ENCODE results near the gene DHRS3.
A peak's percentile ranks its signal among the peaks of the same experiment; 100 is the strongest.

DHRS3 gene

DNA sequence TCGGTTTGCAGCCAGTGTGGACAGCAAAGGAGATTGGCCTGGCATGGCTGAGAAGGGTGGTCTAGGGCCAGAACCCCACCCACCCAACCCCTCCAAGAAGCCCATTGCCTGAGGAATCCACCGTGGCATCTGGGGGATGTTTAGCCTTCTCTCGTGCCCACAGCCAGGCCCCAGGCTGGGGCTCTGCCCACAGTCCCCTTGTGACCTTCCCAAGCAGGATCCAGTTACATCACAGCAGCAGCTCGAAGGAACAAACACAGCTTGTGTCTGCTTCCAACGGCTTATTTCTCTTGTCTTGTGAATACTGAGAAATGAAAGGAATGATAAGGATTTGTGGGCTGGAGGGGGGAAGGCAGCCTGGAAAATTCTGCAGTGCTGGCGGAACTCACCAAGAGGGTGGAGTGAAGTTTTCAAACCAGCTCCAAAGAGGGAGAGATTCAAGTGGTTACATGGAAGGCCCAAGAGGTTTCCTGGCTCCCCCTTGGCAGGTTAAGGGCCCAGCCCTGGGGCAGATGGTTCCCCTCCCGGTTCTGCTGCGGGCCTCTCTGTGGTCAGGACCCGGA, 61.6 kb downstream of the DHRS3 start:
- Histone ChIP-seq H3K9ac (ENCODE audit: low read length) (no peak overlapping the region), H3K36me3 (ENCODE audit: control insufficient read depth, insufficient read depth, low read length) (no peaks in the 10 kb centered on the region), H3K27me3 (ENCODE audit: control insufficient read depth, insufficient read depth, low read length) (no peaks in the 10 kb centered on the region), H3K4me3 (ENCODE audit: low read length) (no peak overlapping the region), H3K4me1 (ENCODE audit: control insufficient read depth, insufficient read depth, low read length) (peaks cover 15% of the 10 kb centered on the region), H3K27ac (ENCODE audit: low read depth, low read length) (peak overlapping the region; percentile 88)

DNA sequence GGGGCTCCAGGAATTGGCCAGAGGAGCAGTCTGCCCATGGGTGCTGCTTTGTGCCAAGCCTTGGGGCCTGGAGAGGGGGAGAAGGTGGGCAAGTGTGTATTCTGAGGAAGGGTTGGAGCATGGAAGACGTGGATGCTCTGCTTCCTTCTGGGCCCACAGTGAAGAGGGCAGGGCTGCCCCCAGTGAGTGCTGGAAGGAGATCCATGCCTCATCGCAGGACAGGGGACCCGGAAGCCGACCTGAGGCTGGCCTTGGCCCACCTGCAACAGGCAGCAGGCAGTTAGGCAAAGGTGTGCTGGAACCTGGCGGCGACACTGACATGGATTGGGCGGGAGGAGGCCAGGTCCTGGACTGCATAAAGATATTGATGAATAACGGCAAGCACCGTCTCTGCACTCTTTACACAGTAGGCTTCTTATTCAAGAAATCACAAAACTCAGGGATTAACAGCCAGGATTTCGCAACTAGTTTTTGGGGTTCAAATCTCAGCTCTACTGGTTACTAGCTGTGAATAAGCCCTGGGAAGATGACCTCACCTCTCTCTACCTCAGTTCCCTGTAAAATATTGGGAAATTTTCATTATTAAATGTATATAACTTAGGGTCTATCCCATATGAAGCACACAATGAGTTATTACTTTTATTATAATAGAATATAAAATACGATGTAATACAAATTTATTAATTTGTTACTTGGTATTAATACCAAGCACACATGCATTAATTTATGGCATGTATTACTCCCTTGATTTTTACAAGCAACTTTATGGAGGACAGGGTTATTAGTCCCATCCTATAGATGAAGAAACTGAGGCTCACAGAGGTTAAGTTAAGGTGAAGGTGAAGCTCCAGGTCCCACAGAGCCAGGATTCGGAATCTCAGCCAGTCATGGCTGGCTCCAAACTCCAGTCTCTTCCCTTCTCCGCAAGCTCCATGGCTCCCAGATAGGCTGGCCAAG, 62.3 kb downstream of the DHRS3 start:
- no peak overlapping the region for H3K4me3 ChIP-seq (ENCODE audit: low read length)
- peak overlapping the region; percentile 88 for H3K27ac ChIP-seq (ENCODE audit: low read depth, low read length)
- no peaks in the 10 kb centered on the region for H3K36me3 ChIP-seq (ENCODE audit: control insufficient read depth, insufficient read depth, low read length)
- no peak overlapping the region for H3K9ac ChIP-seq (ENCODE audit: low read length)
- H3K27me3 ChIP-seq (ENCODE audit: control insufficient read depth, insufficient read depth, low read length) = no peaks in the 10 kb centered on the region
- peaks cover 15% of the 10 kb centered on the region for H3K4me1 ChIP-seq (ENCODE audit: control insufficient read depth, insufficient read depth, low read length)

DNA sequence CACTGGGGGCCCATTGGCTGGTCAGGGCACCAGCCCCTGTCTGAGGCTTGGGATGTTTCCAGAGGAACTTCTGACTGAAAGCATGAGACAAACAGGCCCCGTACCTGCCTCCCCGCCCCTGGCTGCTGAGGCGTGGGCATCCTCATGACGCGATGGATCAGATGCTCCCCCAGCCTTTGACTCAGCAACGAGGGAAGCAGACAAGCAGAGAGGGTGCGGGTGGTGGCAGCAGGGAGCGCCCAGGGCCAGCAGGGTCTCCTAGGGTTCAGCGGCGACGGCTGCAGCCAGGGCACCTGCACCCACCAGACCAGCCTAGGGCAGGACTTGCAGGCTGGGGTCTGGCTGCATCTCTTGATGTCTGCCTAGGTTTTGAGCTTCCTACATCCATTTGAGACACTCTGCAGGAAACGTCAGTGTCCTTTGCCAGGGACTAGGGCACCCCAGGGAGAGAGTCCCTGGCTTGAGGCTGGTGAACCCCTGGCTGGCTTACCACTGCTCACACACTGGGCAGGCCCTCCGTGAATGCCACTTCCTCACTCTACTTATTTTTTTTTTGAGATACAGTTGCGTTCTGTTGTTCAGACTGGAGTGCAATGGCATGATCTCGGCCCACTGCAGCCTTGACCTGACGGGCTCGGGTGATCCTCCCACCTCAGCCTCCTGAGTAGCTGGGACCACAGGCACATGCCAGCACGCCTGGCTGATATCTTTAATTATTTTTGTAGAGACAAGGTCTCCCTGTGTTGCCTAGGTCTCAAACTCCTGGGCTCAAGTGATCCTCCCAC, 63.3 kb downstream of the DHRS3 start:
- Histone ChIP-seq H3K27me3 (ENCODE audit: control insufficient read depth, insufficient read depth, low read length) (no peaks in the 10 kb centered on the region), H3K36me3 (ENCODE audit: control insufficient read depth, insufficient read depth, low read length) (no peaks in the 10 kb centered on the region), H3K4me3 (ENCODE audit: low read length) (no peak overlapping the region), H3K9ac (ENCODE audit: low read length) (no peak overlapping the region), H3K4me1 (ENCODE audit: control insufficient read depth, insufficient read depth, low read length) (peaks cover 20% of the 10 kb centered on the region), H3K27ac (ENCODE audit: low read depth, low read length) (peak overlapping the region; percentile 29)

DNA sequence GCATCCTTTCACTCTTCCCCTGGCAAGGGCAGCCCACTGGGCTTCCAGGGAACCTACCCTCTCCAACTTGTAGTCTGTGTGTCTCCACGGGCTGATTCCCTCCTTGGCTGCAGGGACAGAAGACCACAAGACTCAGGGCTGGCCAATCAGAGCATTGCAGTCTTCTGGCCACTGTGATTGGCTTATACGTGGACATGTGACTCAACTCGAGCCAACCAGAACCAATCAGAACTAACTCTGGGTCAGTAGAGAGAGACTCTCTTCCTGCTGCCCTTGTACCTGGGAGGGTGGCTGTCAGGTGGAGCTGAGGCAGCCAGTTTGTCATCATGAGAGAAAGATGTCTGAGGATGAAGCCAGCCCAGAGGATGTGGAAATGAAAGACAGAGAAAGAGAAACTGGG, 64.0 kb downstream of the DHRS3 start:
- Histone ChIP-seq H3K4me3 (ENCODE audit: low read length) (no peak overlapping the region), H3K9ac (ENCODE audit: low read length) (no peak overlapping the region), H3K36me3 (ENCODE audit: control insufficient read depth, insufficient read depth, low read length) (no peaks in the 10 kb centered on the region), H3K27ac (ENCODE audit: low read depth, low read length) (peak overlapping the region; percentile 65), H3K4me1 (ENCODE audit: control insufficient read depth, insufficient read depth, low read length) (peaks cover 27% of the 10 kb centered on the region), H3K27me3 (ENCODE audit: control insufficient read depth, insufficient read depth, low read length) (no peaks in the 10 kb centered on the region)

DNA sequence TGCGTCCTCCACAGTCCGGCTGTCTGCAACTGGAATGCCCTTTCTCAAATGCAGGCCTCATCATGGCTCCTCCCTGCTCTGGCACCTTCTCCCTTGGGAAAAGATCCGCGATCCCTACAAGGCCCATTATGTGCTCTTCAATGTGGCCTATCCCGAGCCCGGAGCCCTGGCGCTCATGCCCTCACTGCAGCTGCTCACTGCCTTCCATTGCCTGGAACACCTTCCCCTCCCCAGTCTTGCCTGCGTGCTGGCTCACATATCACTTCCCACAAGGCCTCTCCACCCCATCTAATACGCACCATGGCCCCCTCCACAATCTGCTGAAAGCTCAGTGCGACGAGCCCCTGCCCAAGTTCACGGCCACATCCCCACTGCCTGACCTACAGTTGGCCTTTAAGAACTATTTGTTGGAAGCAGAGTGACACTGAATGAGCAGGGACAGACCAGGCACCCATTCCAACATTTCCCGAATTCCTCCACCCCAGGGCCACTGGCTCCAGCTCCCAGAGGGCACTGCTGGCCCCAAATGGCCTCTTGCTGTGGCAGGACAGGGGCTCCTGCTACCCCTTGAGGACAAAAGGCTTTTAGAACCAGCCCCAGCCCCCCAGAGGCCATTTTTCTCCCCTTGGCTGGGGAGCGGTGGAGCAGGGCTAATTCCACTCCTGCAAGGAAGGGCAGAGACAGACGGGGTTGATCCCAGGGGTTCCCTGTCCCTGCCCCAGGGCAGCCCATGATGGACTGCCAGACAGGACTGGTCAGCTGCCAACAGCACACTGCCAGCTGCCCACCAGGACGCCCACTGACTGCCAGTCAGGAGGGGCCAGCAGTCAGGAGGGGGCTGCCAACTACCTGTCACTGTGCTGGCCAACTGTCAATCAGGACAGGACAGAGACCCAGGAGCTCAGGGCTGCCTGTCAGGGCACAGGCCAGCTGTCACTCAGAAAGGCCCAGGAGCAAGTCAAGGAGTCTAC, 64.8 kb downstream of the DHRS3 start:
- Histone ChIP-seq H3K27me3 (ENCODE audit: control insufficient read depth, insufficient read depth, low read length) (no peaks in the 10 kb centered on the region), H3K36me3 (ENCODE audit: control insufficient read depth, insufficient read depth, low read length) (no peaks in the 10 kb centered on the region), H3K4me1 (ENCODE audit: control insufficient read depth, insufficient read depth, low read length) (peaks cover 30% of the 10 kb centered on the region), H3K4me3 (ENCODE audit: low read length) (no peak overlapping the region), H3K9ac (ENCODE audit: low read length) (no peak overlapping the region), H3K27ac (ENCODE audit: low read depth, low read length) (peak overlapping the region; percentile 65)

DNA sequence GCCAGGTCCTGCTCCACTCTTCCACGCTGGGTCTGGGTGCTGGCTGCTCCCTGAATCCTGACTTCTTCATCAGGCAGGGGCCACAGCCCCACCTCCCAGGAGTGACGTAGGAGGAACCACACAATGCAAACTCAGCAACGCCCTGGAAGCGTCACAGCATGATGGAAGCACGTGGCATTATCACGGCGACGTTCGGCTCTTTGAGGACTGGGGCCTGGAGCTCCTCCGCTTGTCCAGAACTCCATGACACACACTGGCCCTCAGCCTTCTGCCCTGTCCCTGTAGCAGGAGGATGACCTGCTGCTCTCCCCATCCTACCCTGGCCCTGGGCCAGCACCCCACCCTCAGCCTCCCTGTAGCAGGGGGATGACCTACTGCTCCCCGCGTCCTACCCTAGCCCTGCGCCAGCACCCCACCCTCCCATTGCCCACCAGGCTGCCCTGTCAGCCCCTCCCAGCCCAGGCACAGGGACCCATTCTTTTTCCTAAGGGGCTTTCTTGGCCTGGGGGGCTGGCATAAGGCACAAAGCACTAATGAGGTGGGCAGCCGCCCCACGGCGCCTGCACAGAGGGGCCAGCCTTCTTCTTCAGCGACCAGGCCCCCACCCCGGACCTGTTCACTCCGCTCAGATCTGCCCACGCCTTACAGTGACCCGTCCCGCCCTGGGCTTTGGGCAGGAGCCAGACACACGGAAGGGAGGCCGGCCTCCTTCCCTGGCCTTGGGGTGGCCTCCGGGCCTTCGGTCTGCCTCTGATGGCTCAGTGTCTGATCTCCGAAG, 65.7 kb downstream of the DHRS3 start:
- H3K27me3 ChIP-seq (ENCODE audit: control insufficient read depth, insufficient read depth, low read length) = no peaks in the 10 kb centered on the region
- no peaks in the 10 kb centered on the region for H3K36me3 ChIP-seq (ENCODE audit: control insufficient read depth, insufficient read depth, low read length)
- no peak overlapping the region for H3K4me3 ChIP-seq (ENCODE audit: low read length)
- H3K4me1 ChIP-seq (ENCODE audit: control insufficient read depth, insufficient read depth, low read length) = peaks cover 32% of the 10 kb centered on the region
- H3K9ac ChIP-seq (ENCODE audit: low read length) = no peak overlapping the region
- H3K27ac ChIP-seq (ENCODE audit: low read depth, low read length) = peak overlapping the region; percentile 65

DNA sequence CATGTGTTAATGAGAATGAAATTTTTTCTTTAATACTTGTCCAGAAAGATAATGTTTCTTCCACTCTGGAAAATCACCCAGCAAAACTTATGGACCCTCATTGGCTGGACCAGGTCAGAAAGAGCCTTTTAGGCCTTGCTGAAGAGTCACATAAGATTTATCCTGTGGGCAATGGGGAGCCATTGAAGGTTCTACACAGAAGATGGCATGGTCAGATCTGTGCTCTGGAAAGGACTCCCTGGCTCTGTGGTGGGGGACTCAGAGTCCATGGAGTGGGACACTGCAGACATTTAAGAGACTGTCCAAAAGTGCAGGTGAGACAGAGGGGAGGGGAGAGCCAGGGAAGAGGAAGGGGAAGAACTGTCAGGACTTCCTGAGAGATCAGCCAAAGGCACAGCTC, 66.4 kb downstream of the DHRS3 start:
- H3K4me1 ChIP-seq (ENCODE audit: control insufficient read depth, insufficient read depth, low read length) = peaks cover 27% of the 10 kb centered on the region
- peak overlapping the region; percentile 65 for H3K27ac ChIP-seq (ENCODE audit: low read depth, low read length)
- H3K27me3 ChIP-seq (ENCODE audit: control insufficient read depth, insufficient read depth, low read length) = no peaks in the 10 kb centered on the region
- H3K9ac ChIP-seq (ENCODE audit: low read length) = no peak overlapping the region
- H3K36me3 ChIP-seq (ENCODE audit: control insufficient read depth, insufficient read depth, low read length) = no peaks in the 10 kb centered on the region
- no peak overlapping the region for H3K4me3 ChIP-seq (ENCODE audit: low read length)

DNA sequence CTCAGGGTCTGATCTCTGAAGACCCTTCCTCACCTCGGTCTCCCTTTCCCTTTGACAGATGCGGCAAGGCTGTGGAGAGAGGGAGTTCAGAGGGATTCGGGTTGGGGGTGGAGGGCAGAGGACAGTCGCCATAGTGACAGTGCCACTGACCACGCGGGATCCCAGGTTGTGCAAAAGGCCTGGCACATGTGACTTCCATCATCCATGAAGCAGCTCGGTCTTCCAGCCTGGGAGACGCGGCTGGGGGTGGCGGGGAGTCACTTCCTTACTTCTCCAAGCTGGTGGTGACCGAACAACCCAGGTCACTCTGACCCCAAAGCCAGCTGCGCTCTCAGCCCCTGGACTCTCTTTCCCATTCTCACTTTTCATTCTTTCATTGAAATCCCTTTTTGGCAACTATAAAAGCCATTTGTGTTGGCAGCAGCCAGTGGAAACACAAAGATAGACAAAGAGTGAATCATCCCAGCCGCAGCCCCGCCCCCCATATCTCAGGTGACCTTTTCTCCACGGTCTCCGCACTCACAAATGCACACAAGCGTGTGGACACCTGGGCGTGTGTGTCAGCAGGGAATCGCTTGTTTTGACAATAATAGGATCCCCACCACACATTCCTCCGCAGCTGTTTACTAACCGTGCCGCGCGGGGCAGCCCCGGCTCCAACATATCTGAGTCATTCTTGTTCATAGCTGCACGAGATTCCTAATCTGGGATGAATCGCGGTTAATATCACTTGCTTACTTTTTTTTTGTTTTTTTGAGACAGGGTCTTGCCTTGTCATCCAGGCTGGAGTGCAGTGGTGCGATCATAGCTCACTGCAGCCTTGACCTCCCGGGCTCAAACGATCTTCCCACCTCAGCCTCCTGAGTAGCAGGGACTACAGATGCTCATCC, 68.3 kb downstream of the DHRS3 start:
- no peaks in the 10 kb centered on the region for H3K27me3 ChIP-seq (ENCODE audit: control insufficient read depth, insufficient read depth, low read length)
- peak overlapping the region; percentile 80 for H3K27ac ChIP-seq (ENCODE audit: low read depth, low read length)
- peak overlapping the region; percentile 14 for H3K4me3 ChIP-seq (ENCODE audit: low read length)
- peaks cover 24% of the 10 kb centered on the region for H3K4me1 ChIP-seq (ENCODE audit: control insufficient read depth, insufficient read depth, low read length)
- no peaks in the 10 kb centered on the region for H3K36me3 ChIP-seq (ENCODE audit: control insufficient read depth, insufficient read depth, low read length)
- H3K9ac ChIP-seq (ENCODE audit: low read length) = no peak overlapping the region

DNA sequence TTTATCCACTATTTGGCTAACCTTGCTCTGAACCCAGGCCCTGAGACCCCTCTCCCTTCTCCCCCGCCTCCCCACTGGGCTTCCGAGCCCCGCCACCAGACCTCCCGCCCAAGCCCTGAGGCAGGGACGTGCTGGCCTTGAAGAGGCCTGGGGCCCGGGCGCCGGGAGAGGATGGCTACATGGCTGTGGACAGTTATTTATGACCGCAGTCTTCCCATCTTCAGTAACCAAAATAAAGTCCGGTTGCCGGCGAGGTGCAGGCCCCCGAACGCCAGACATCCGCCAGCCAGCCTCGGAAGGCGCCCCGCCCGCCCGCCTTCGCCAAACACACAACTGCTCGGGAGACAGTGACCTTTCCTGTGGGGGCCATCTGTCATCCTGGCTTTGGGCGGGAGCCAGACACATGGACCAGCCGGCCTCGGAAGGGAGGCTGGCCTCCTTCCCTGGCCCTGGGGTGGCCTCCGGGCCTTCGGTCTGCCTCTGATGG, 69.0 kb downstream of the DHRS3 start:
- H3K4me3 ChIP-seq (ENCODE audit: low read length) = peak overlapping the region; percentile 14
- H3K4me1 ChIP-seq (ENCODE audit: control insufficient read depth, insufficient read depth, low read length) = peaks cover 24% of the 10 kb centered on the region
- no peaks in the 10 kb centered on the region for H3K27me3 ChIP-seq (ENCODE audit: control insufficient read depth, insufficient read depth, low read length)
- no peak overlapping the region for H3K9ac ChIP-seq (ENCODE audit: low read length)
- H3K36me3 ChIP-seq (ENCODE audit: control insufficient read depth, insufficient read depth, low read length) = no peaks in the 10 kb centered on the region
- H3K27ac ChIP-seq (ENCODE audit: low read depth, low read length) = peak overlapping the region; percentile 80

DNA sequence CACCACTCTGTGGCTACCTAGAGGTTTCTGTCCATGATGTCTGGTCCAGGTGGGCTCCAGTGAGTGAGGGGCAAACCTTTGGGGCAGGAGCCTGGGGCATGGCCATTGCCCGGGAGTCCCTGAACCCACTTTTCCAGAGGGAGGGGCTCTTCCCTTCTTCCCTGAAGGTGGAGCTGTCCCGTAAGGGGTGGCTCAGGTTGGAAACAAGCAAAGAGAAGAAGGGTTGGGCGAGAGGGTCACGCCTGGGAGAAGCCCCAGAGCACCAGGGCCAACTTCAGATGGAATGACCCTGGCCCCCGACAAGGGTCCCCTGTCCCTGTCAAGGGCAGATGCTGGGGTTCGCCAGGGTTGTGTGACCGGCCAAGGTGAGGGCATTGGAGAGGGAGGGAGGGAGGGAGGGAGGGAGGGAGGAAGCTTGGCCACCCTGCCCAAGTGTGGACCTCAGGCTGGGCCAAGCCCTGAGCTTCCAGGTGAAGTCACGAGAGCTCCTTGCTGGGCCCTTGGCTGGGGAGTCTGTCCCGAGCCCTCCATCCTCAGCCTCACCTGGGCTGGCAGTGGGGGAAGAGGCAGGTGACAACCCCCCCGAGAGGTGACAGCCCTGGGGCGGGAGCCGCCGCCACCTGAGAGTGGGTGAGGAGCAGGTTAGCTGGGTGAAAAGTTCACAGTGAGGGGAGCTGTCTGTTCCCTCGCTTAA, 69.6 kb downstream of the DHRS3 start:
- Histone ChIP-seq H3K36me3 (ENCODE audit: control insufficient read depth, insufficient read depth, low read length) (no peaks in the 10 kb centered on the region), H3K4me1 (ENCODE audit: control insufficient read depth, insufficient read depth, low read length) (peaks cover 24% of the 10 kb centered on the region), H3K4me3 (ENCODE audit: low read length) (no peak overlapping the region), H3K27me3 (ENCODE audit: control insufficient read depth, insufficient read depth, low read length) (no peaks in the 10 kb centered on the region), H3K27ac (ENCODE audit: low read depth, low read length) (peak overlapping the region; percentile 80), H3K9ac (ENCODE audit: low read length) (no peak overlapping the region)

Measured in rectal smooth muscle tissue (tissue), 1 donor.